KMS-11 (cell line): Measurements from ENCODE around the gene FSIP1.

Source experiments
- H2AFZ ChIP-seq: fragments of 200-600 bp; sonication (generic); 2 replicates; pipeline ENCODE4 v1.6.1; 2016; ENCODE audit warnings: antibody characterized with exemption, mixed run types, low read depth
- H3K27ac ChIP-seq: fragments of 200-600 bp; sonication (generic); 2 replicates; pipeline ENCODE4 v1.6.1; 2016; ENCODE audit warnings: mild to moderate bottlenecking, mixed run types
- H3K27me3 ChIP-seq: fragments of 200-600 bp; sonication (generic); 2 replicates; pipeline ENCODE4 v1.6.1; 2017; ENCODE audit warnings: mild to moderate bottlenecking, low read depth, mixed run types, moderate library complexity; ENCODE audit not compliant: insufficient read depth
- H3K36me3 ChIP-seq: fragments of 200-600 bp; sonication (generic); 2 replicates; pipeline ENCODE4 v1.6.1; 2017; ENCODE audit warnings: mild to moderate bottlenecking, mixed run types; ENCODE audit not compliant: insufficient read depth
- H3K4me1 ChIP-seq: fragments of 200-600 bp; sonication (generic); 2 replicates; pipeline ENCODE4 v1.6.1; 2016; ENCODE audit warnings: mild to moderate bottlenecking, low read depth, mixed run types; ENCODE audit not compliant: poor library complexity, severe bottlenecking
- H3K4me2 ChIP-seq: fragments of 200-600 bp; sonication (generic); 2 replicates; pipeline ENCODE4 v1.7.0; 2016; ENCODE audit warnings: mild to moderate bottlenecking, mixed run types
- H3K4me3 ChIP-seq: fragments of 200-600 bp; sonication (generic); IDR thresholded peaks from 2 replicates; pipeline ENCODE4 v1.6.1; 2017; ENCODE audit warnings: low read depth, low read length, mixed read lengths; ENCODE audit not compliant: insufficient read depth
- H3K79me2 ChIP-seq: fragments of 200-600 bp; sonication (generic); 2 replicates; pipeline ENCODE4 v1.6.1; 2016; ENCODE audit warnings: low read depth, mixed run types; ENCODE audit not compliant: insufficient read depth
- H3K9ac ChIP-seq: fragments of 200-600 bp; sonication (generic); 2 replicates; pipeline ENCODE4 v1.6.1; 2016; ENCODE audit warnings: mild to moderate bottlenecking, mixed run types
- H4K20me1 ChIP-seq: fragments of 200-600 bp; sonication (generic); 2 replicates; pipeline ENCODE4 v1.6.1; 2016; ENCODE audit warnings: mild to moderate bottlenecking, mixed run types; ENCODE audit not compliant: insufficient read depth
- CTCF ChIP-seq: fragments of 200-600 bp; sonication (generic); conservative IDR thresholded peaks from 2 replicates; pipeline ENCODE4 v1.6.1; 2017; ENCODE audit warnings: low read depth, mild to moderate bottlenecking, antibody characterized with exemption, low read length, moderate library complexity, mixed read lengths

FSIP1 gene

GRCh38 chr15:39595338-39596221 lies 187.1 kb downstream of the FSIP1 start:
- no peak for TF ChIP-seq CTCF
- Histone ChIP-seq H3K4me2 (no peak overlapping the region), H3K27ac (no peak overlapping the region), H3K4me3 (no peak overlapping the region), H3K79me2 (no peaks in the 10 kb centered on the region), H3K4me1 (no peaks in the 10 kb centered on the region), H3K27me3 (no peaks in the 10 kb centered on the region), H3K9ac (no peak overlapping the region), H3K36me3 (no peaks in the 10 kb centered on the region), H2AFZ (no peak overlapping the region), H4K20me1 (no peaks in the 10 kb centered on the region)

- Histone ChIP-seq H4K20me1 (no peaks in the 10 kb centered on the region), H3K36me3 (no peaks in the 10 kb centered on the region), H2AFZ (no peak overlapping the region), H3K4me2 (no peak overlapping the region), H3K27me3 (no peaks in the 10 kb centered on the region), H3K27ac (no peak overlapping the region), H3K9ac (no peak overlapping the region), H3K4me3 (no peak overlapping the region), H3K4me1 (no peaks in the 10 kb centered on the region), H3K79me2 (no peaks in the 10 kb centered on the region)
- no peak for TF ChIP-seq CTCF
These were observed 187.9 kb downstream of the FSIP1 start for GRCh38 chr15:39594446-39595337.

GRCh38 chr15:39593656-39594445 lies 188.8 kb downstream of the FSIP1 start:
- Histone ChIP-seq H3K4me2 (no peak overlapping the region), H2AFZ (no peak overlapping the region), H3K4me3 (no peak overlapping the region), H3K36me3 (no peaks in the 10 kb centered on the region), H3K4me1 (no peaks in the 10 kb centered on the region), H3K9ac (no peak overlapping the region), H3K27ac (no peak overlapping the region), H3K27me3 (no peaks in the 10 kb centered on the region), H3K79me2 (no peaks in the 10 kb centered on the region), H4K20me1 (no peaks in the 10 kb centered on the region)
- no peak for TF ChIP-seq CTCF

- Histone ChIP-seq H3K9ac (no peak overlapping the region), H3K4me1 (no peaks in the 10 kb centered on the region), H3K79me2 (no peaks in the 10 kb centered on the region), H3K27ac (no peak overlapping the region), H3K36me3 (no peaks in the 10 kb centered on the region), H3K4me2 (no peak overlapping the region), H4K20me1 (no peaks in the 10 kb centered on the region), H3K27me3 (no peaks in the 10 kb centered on the region), H2AFZ (no peak overlapping the region), H3K4me3 (no peak overlapping the region)
- TF ChIP-seq CTCF, result no peak
These were observed 189.5 kb downstream of the FSIP1 start for GRCh38 chr15:39593071-39593655.
